CD4-positive, alpha-beta T cell (primary cell): ENCODE results near the gene SLFN12L. TPM values are rescaled to one million over a fixed set of nuclear protein-coding genes. Genes with fewer than 3 reads are reported as not detected.

ENCODE experiments used
- ATAC-seq: fragments of 200-7000 bp; cut with Tn5 transposase; one replicate; pipeline ENCODE4 v1.10.0; 2022; ENCODE audit warnings: mild to moderate bottlenecking; ENCODE audit not compliant: poor library complexity
- CTCF ChIA-PET: fragments of 350-600 bp; sonication (Branson Sonifier 250); formaldehyde crosslinking; loops from one replicate; lab custom pipeline; 2021; ENCODE audit warnings: antibody characterized with exemption, inconsistent platforms; lab: Charles Lee
- POLR2A ChIA-PET: fragments of 350-600 bp; sonication (Branson Sonifier 250); formaldehyde crosslinking; loops from one replicate; lab custom pipeline; 2021; ENCODE audit warnings: antibody characterized with exemption, inconsistent platforms; lab: Charles Lee
- DNase-seq, 14 experiments: peaks; one replicate each; pipeline ENCODE4 v3.0.0-alpha.2; 2013 to 2020; ENCODE audit warnings: mixed read lengths in 2 of 14
- H3K27ac ChIP-seq, 2 donors: one replicate each; pipeline versions ENCODE4 v1.5.1 to v1.7.0; 2013; ENCODE audit warnings: low read length in 2 of 2, low read depth in 1 of 2, mild to moderate bottlenecking in 1 of 2
- H3K27me3 ChIP-seq, 2 experiments: 1 replicate in 1 of 2; 2 replicates in 1 of 2; pipeline versions ENCODE4 v1.6.1 to v1.7.0; 2013; ENCODE audit warnings: low read length in 2 of 2, control low read depth in 1 of 2, mild to moderate bottlenecking in 1 of 2, moderate library complexity in 1 of 2; ENCODE audit not compliant: insufficient read depth in 2 of 2, control insufficient read depth in 1 of 2
- H3K36me3 ChIP-seq: one replicate; pipeline ENCODE4 v1.6.1; 2013; ENCODE audit warnings: low read length, control low read depth; ENCODE audit not compliant: insufficient read depth
- H3K4me1 ChIP-seq: one replicate; pipeline ENCODE4 v1.6.1; 2013; ENCODE audit warnings: low read length, control low read depth; ENCODE audit not compliant: insufficient read depth
- H3K4me3 ChIP-seq: one replicate; pipeline ENCODE4 v1.5.1; 2013; ENCODE audit warnings: mild to moderate bottlenecking, low read length, moderate library complexity
- H3K9me3 ChIP-seq, 2 experiments: 1 replicate in 1 of 2; 2 replicates in 1 of 2; pipeline versions ENCODE4 v1.6.1 to v1.7.0; 2013; ENCODE audit warnings: low read length in 2 of 2, mild to moderate bottlenecking in 2 of 2, control low read depth in 1 of 2, moderate library complexity in 1 of 2; ENCODE audit not compliant: control insufficient read depth in 1 of 2, insufficient read depth in 1 of 2
- H3K27ac Mint-ChIP-seq: one replicate; pipeline ENCODE4 v1.8.0; 2020; ENCODE audit warnings: mixed read lengths
- H3K27me3 Mint-ChIP-seq: one replicate; pipeline ENCODE4 v1.8.0; 2021; ENCODE audit warnings: mixed read lengths
- H3K36me3 Mint-ChIP-seq: one replicate; pipeline ENCODE4 v1.8.0; 2021; ENCODE audit warnings: low read depth, mixed read lengths
- H3K4me1 Mint-ChIP-seq: one replicate; pipeline ENCODE4 v1.8.0; 2021; ENCODE audit warnings: low read depth, mixed read lengths
- H3K4me3 Mint-ChIP-seq: one replicate; pipeline ENCODE4 v1.8.0; 2020; ENCODE audit warnings: mild to moderate bottlenecking, mixed read lengths
- H3K9me3 Mint-ChIP-seq: one replicate; pipeline ENCODE4 v1.8.0; 2020; ENCODE audit warnings: mixed read lengths
- intact Hi-C, 2 experiments: fragments of 100-400 bp; cut with DNase I in 1 of 2; cut with micrococcal nuclease in 1 of 2; formaldehyde crosslinking; loops; one replicate each; pipeline versions ENCODE4 v1.15.1 to v1.9.0; 2023 to 2025; cut with DNase I, micrococcal nuclease
- total RNA-seq, 174 experiments: library from RNA in 2 of 174; stranded (reverse) in 2 of 174; gene quantifications; one replicate each; pipeline ENCODE4 v1.2.3 and lab custom pipeline; 2021 to 2026
- TF ChIP-seq, protein P1 (sequence below): fragments of 200-600 bp; IDR thresholded peaks from one replicate; pipeline ENCODE4 v1.8.0; 2022; ENCODE audit warnings: antibody characterized with exemption, mild to moderate bottlenecking

Gene SLFN12L
- total RNA-seq, 2 experiments from 2014 or later, result 23.4 to 24.3 TPM

- H3K36me3 ChIP-seq, result peaks cover 49% of the 10 kb centered on the region
- Mint-ChIP-seq H3K4me3 (peak overlapping the region; percentile 95), H3K27me3 (no peaks in the 10 kb centered on the region), H3K9me3 (peaks cover 9% of the 10 kb centered on the region), H3K27ac (peak overlapping the region; percentile 96), H3K36me3 (peaks cover 88% of the 10 kb centered on the region), H3K4me1 (peaks cover 68% of the 10 kb centered on the region)
- peaks cover 8 to 15% of the 10 kb centered on the region in 2 experiments for H3K9me3 ChIP-seq
- H3K27ac ChIP-seq, result no peak overlapping the region
- ATAC-seq (no peak), DNase-seq (no peak)
- ChIA-PET POLR2A (interaction anchor here (1.1 to 3.4 kb wide), 12 partner anchors 22 to 328 kb away, joined by 3 to 68 read pairs (median 27); partner anchors contain the start of genes SLFN11, SLFN12L, SLFN13 and SLFN5), CTCF (interaction anchor here (1.4 to 2.8 kb wide), 3 partner anchors 32 to 56 kb away, joined by 5 to 19 read pairs (median 6); no protein-coding TSS in a partner anchor)
- TF ChIP-seq, protein P1, sequence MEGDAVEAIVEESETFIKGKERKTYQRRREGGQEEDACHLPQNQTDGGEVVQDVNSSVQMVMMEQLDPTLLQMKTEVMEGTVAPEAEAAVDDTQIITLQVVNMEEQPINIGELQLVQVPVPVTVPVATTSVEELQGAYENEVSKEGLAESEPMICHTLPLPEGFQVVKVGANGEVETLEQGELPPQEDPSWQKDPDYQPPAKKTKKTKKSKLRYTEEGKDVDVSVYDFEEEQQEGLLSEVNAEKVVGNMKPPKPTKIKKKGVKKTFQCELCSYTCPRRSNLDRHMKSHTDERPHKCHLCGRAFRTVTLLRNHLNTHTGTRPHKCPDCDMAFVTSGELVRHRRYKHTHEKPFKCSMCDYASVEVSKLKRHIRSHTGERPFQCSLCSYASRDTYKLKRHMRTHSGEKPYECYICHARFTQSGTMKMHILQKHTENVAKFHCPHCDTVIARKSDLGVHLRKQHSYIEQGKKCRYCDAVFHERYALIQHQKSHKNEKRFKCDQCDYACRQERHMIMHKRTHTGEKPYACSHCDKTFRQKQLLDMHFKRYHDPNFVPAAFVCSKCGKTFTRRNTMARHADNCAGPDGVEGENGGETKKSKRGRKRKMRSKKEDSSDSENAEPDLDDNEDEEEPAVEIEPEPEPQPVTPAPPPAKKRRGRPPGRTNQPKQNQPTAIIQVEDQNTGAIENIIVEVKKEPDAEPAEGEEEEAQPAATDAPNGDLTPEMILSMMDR, result no peak
- intact Hi-C loops, result loop anchor here (2.0 to 10.0 kb wide), 5 partner anchors 42 to 172 kb away; partner anchors contain the start of genes SLFN11 (in 2 of the 2), SLFN12L (in 2 of the 2) and SLFN13 (in 2 of the 2)
- H3K4me1 ChIP-seq, result peaks cover 36% of the 10 kb centered on the region
- H3K4me3 ChIP-seq, result no peak overlapping the region
- no peaks in the 10 kb centered on the region for H3K27me3 ChIP-seq
Measured at GRCh38 chr17:35488991-35489390, 48.5 kb downstream of the SLFN12L start.

- H3K9me3 ChIP-seq, result peaks cover 16 to 24% of the 10 kb centered on the region in 2 experiments
- H3K27ac Mint-ChIP-seq, result peak overlapping the region; percentile 96
- peaks cover 89% of the 10 kb centered on the region for H3K36me3 Mint-ChIP-seq
- peaks cover 54% of the 10 kb centered on the region for H3K36me3 ChIP-seq
- peaks cover 38% of the 10 kb centered on the region for H3K4me1 ChIP-seq
- peak overlapping the region; percentile 89 for H3K4me3 ChIP-seq
- ATAC-seq, result peak; percentile 72
- ChIA-PET POLR2A (interaction anchor here (0.8 to 3.4 kb wide), 33 partner anchors 11 to 326 kb away, joined by 3 to 68 read pairs (median 5); partner anchors contain the start of genes PEX12, SLFN11, SLFN12 and SLFN12L), CTCF (interaction anchor here (0.7 to 2.8 kb wide), 8 partner anchors 10 to 174 kb away, joined by 3 to 19 read pairs (median 6); no protein-coding TSS in a partner anchor)
- TF ChIP-seq, protein P1, result no peak
- H3K9me3 Mint-ChIP-seq, result peaks cover 10% of the 10 kb centered on the region
- no peaks in the 10 kb centered on the region for H3K27me3 ChIP-seq
- peaks cover 60% of the 10 kb centered on the region for H3K4me1 Mint-ChIP-seq
- intact Hi-C loops, result loop anchor here (2.0 to 10.0 kb wide), 5 partner anchors 40 to 174 kb away; partner anchors contain the start of genes SLFN11 (in 2 of the 2), SLFN12L (in 2 of the 2) and SLFN13 (in 2 of the 2)
- DNase-seq, result peak; percentile 35 to 89 (median 69)
- H3K4me3 Mint-ChIP-seq, result peak overlapping the region; percentile 95
- no peaks in the 10 kb centered on the region for H3K27me3 Mint-ChIP-seq
- H3K27ac ChIP-seq, result peak overlapping the region; percentile 76 to 82
Measured at GRCh38 chr17:35486920-35487732, 50.4 kb downstream of the SLFN12L start.

DNA sequence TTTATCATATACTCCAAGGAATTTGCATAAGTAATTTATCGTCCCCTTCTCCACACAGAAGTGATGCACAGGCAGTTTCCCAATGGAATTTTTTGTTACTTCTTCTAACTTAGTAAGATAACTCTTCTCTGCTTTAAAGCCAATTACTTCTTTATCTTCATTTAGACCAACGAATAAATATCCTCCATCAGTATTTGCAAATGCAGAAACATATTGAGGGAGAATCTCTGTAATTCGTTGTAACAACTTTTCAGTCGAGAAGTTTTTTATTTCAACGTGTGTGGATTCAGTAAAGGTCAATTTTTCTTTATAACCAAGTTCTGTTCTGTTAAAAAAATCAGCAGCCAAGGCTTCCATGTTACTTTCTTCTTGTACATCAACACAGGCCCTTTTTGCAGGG is 58.2 kb downstream of the SLFN12L start:
- Histone ChIP-seq H3K36me3 (peaks cover 71% of the 10 kb centered on the region), H3K27me3 (no peaks in the 10 kb centered on the region), H3K4me1 (peaks cover 8% of the 10 kb centered on the region), H3K27ac (no peak overlapping the region), H3K4me3 (no peak overlapping the region), H3K9me3 (peaks cover 22% of the 10 kb centered on the region in 2 experiments)
- Mint-ChIP-seq H3K9me3 (peaks cover 9% of the 10 kb centered on the region), H3K27ac (no peak overlapping the region), H3K4me1 (peaks cover 39% of the 10 kb centered on the region), H3K27me3 (no peaks in the 10 kb centered on the region), H3K36me3 (peaks cover 94% of the 10 kb centered on the region), H3K4me3 (no peak overlapping the region)
- TF ChIP-seq, protein P1, result no peak
- intact Hi-C loops, result no loop called here
- no peak for ATAC-seq
- ChIA-PET CTCF (no interaction called here), POLR2A (interaction anchor here (0.7 kb wide), 1 partner anchor 19 kb away, joined by 4 read pairs; no protein-coding TSS in a partner anchor)
- DNase-seq, result no peak
